Vagina (tissue), 2 donors: ENCODE measurements around the gene MAP2K3. TPM values are rescaled to one million over a fixed set of nuclear protein-coding genes. Genes with fewer than 3 reads are reported as not detected.

Experiments used
- DNase-seq, 2 donors: peaks; one replicate each; pipeline ENCODE4 v3.0.0-alpha.2; 2017; ENCODE audit errors: extremely low spot score in 2 of 2
- H3K27ac ChIP-seq: fragments of 200-600 bp; sonication (generic); one replicate; pipeline ENCODE4 v1.5.1; 2019
- H3K27me3 ChIP-seq: fragments of 200-600 bp; sonication (generic); one replicate; pipeline ENCODE4 v1.5.1; 2019
- H3K36me3 ChIP-seq, 2 donors: fragments of 200-600 bp; sonication (generic); one replicate each; pipeline ENCODE4 v1.5.1; 2017 to 2019
- H3K4me1 ChIP-seq: fragments of 200-600 bp; sonication (generic); one replicate; pipeline ENCODE4 v1.5.1; 2019
- H3K4me3 ChIP-seq, 2 donors: fragments of 200-600 bp; sonication (generic); 1 replicate in 1 of 2; 2 replicates in 1 of 2; pipeline ENCODE4 v1.5.1; 2016 to 2019
- H3K9me3 ChIP-seq: fragments of 200-600 bp; sonication (generic); one replicate; pipeline ENCODE4 v1.5.1; 2019
- CTCF ChIP-seq, 3 experiments: fragments of 450-650 bp in 2 of 3; fragments of 200-600 bp in 1 of 3; sonication (generic) in 1 of 3; IDR thresholded peaks; one replicate each; pipeline ENCODE4 v1.5.1; 2017 to 2019; ENCODE audit warnings: antibody characterized with exemption in 3 of 3, mild to moderate bottlenecking in 2 of 3, moderate library complexity in 2 of 3
- POLR2A ChIP-seq, 2 donors: fragments of 450-650 bp; IDR thresholded peaks; one replicate each; pipeline ENCODE4 v1.6.1; 2017; ENCODE audit warnings: antibody characterized with exemption in 2 of 2, mild to moderate bottlenecking in 2 of 2, moderate library complexity in 2 of 2
- POLR2AphosphoS5 ChIP-seq, 2 donors: sonication (generic); formaldehyde crosslinking; IDR thresholded peaks; one replicate each; pipeline ENCODE4 v1.9.0; 2017; ENCODE audit warnings: antibody characterized with exemption in 2 of 2, mild to moderate bottlenecking in 2 of 2, low read depth in 1 of 2; ENCODE audit not compliant: insufficient read depth in 1 of 2
- intact Hi-C: fragments of 100-400 bp; cut with DNase I; formaldehyde crosslinking; loops from one replicate; pipeline ENCODE4 v1.15.1; 2023
- total RNA-seq: library from RNA; depleted of rRNA; stranded (reverse); fragments of >200 nt; gene quantifications from one replicate; pipeline ENCODE4 v1.2.3, GENCODE V29; 2016

MAP2K3 gene
- total RNA-seq, 1 donor from 2014 or later = 21.6 TPM

- Histone ChIP-seq H3K27me3 (no peaks in the 10 kb centered on the region), H3K4me1 (peaks cover 16% of the 10 kb centered on the region), H3K4me3 (no peak overlapping the region), H3K27ac (no peak overlapping the region), H3K9me3 (no peaks in the 10 kb centered on the region), H3K36me3 (no peaks in the 10 kb centered on the region)
- intact Hi-C loops = no loop called here
- DNase-seq = no peak
- TF ChIP-seq CTCF (IDR thresholded peaks at IDR 0.05) (no peak), POLR2A (IDR thresholded peaks at IDR 0.05) (no peak), POLR2AphosphoS5 (IDR thresholded peaks at IDR 0.05; ENCODE audit: insufficient read depth in 1 of 2, low read depth in 1 of 2) (no peak)
Observed at GRCh38 chr17:21241564-21241963, 42.9 kb upstream of the MAP2K3 start.

- DNase-seq = no peak
- TF ChIP-seq POLR2A (IDR thresholded peaks at IDR 0.05) (no peak), CTCF (IDR thresholded peaks at IDR 0.05) (no peak), POLR2AphosphoS5 (IDR thresholded peaks at IDR 0.05; ENCODE audit: insufficient read depth in 1 of 2, low read depth in 1 of 2) (no peak)
- H3K27ac ChIP-seq = no peak overlapping the region
- peaks cover 16% of the 10 kb centered on the region for H3K4me1 ChIP-seq
- intact Hi-C loops = no loop called here
- no peaks in the 10 kb centered on the region for H3K27me3 ChIP-seq
- no peak overlapping the region for H3K4me3 ChIP-seq
- no peaks in the 10 kb centered on the region for H3K9me3 ChIP-seq
- no peaks in the 10 kb centered on the region for H3K36me3 ChIP-seq
Observed at GRCh38 chr17:21242026-21242697, 42.3 kb upstream of the MAP2K3 start.

GRCh38 chr17:21242780-21243515 is 41.6 kb upstream of the MAP2K3 start:
- Histone ChIP-seq H3K36me3 (no peaks in the 10 kb centered on the region), H3K27me3 (no peaks in the 10 kb centered on the region), H3K9me3 (no peaks in the 10 kb centered on the region), H3K4me3 (no peak overlapping the region), H3K4me1 (peaks cover 16% of the 10 kb centered on the region), H3K27ac (no peak overlapping the region)
- intact Hi-C loops = no loop called here
- no peak for DNase-seq
- TF ChIP-seq POLR2A (IDR thresholded peaks at IDR 0.05) (no peak), CTCF (IDR thresholded peaks at IDR 0.05) (no peak), POLR2AphosphoS5 (IDR thresholded peaks at IDR 0.05; ENCODE audit: insufficient read depth in 1 of 2, low read depth in 1 of 2) (no peak)

GRCh38 chr17:21243516-21244303 is 40.8 kb upstream of the MAP2K3 start:
- no peak for DNase-seq
- TF ChIP-seq CTCF (IDR thresholded peaks at IDR 0.05) (no peak), POLR2AphosphoS5 (IDR thresholded peaks at IDR 0.05; ENCODE audit: insufficient read depth in 1 of 2, low read depth in 1 of 2) (no peak), POLR2A (IDR thresholded peaks at IDR 0.05) (no peak)
- no peaks in the 10 kb centered on the region for H3K36me3 ChIP-seq
- H3K27me3 ChIP-seq = no peaks in the 10 kb centered on the region
- H3K9me3 ChIP-seq = no peaks in the 10 kb centered on the region
- H3K4me3 ChIP-seq = no peak overlapping the region
- no peak overlapping the region for H3K27ac ChIP-seq
- H3K4me1 ChIP-seq = peaks cover 16% of the 10 kb centered on the region
- intact Hi-C loops = no loop called here
